Ectodermal cell (in vitro differentiated cells): Measurements from ENCODE around the gene ACAP2.
"Not testable (repeated sequence)": the region's sequence is repeated elsewhere in the genome, so short reads cannot be mapped to it uniquely, and the experiment has no call there.

Source experiments
- H3K27ac ChIP-seq: 2 replicates; pipeline ENCODE4 v1.7.0; 2013; ENCODE audit warnings: mild to moderate bottlenecking, low read depth, low read length; ENCODE audit not compliant: insufficient read depth, poor library complexity, severe bottlenecking
- H3K27me3 ChIP-seq: 2 replicates; pipeline ENCODE4 v1.7.0; 2013; ENCODE audit warnings: mild to moderate bottlenecking, low read length; ENCODE audit not compliant: insufficient read depth, control insufficient read depth, poor library complexity, severe bottlenecking
- H3K36me3 ChIP-seq: one replicate; pipeline ENCODE4 v1.7.0; 2013; ENCODE audit warnings: low read length; ENCODE audit not compliant: control insufficient read depth, insufficient read depth
- H3K4me1 ChIP-seq: one replicate; pipeline ENCODE4 v1.7.0; 2013; ENCODE audit warnings: low read length; ENCODE audit not compliant: control insufficient read depth, insufficient read depth
- H3K4me3 ChIP-seq: 2 replicates; pipeline ENCODE4 v1.7.0; 2013; ENCODE audit warnings: low read depth, low read length, control low read depth; ENCODE audit not compliant: insufficient read depth
- H3K9me3 ChIP-seq: 2 replicates; pipeline ENCODE4 v1.7.0; 2013; ENCODE audit warnings: mild to moderate bottlenecking, low read length, moderate library complexity; ENCODE audit not compliant: control insufficient read depth
- WGBS, 2 experiments: methylation state at CpG; one replicate each; pipeline ENCODE4 v1.1.7; 2013; ENCODE audit warnings: missing lambda C conversion rate in 2 of 2; 5-methylcytosine and 5-hydroxymethylcytosine counted together

ACAP2 gene

DNA sequence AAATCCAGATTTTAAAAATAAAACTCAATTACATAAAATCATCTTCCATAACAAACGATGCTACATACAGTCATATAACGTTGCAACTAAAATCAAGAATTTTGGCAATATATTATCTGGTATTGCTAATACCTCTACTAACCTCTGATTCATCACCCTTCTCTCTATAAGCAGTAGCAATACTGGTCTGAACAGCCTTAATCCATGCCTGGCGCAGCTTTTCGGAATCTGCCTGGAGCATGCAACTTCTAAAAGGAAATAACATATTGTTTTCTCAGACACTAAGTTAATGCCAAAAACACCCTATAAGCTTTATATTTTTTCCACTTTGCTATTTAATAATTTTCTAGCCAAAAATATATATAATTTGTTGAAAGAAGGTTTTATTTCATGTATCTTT lies 136.5 kb downstream of the ACAP2 start:
- H3K27ac ChIP-seq: no peak overlapping the region
- no peak overlapping the region for H3K4me3 ChIP-seq
- no peaks in the 10 kb centered on the region for H3K4me1 ChIP-seq
- H3K9me3 ChIP-seq: no peaks in the 10 kb centered on the region
- H3K27me3 ChIP-seq: no peaks in the 10 kb centered on the region
- peaks cover 3% of the 10 kb centered on the region for H3K36me3 ChIP-seq
- WGBS, 2 experiments: 97 to 98% methylated on average over 4 of the region's 4 CpGs

GRCh38 chr3:195302431-195302830 lies 140.4 kb downstream of the ACAP2 start:
- Histone ChIP-seq H3K27me3 (no peaks in the 10 kb centered on the region), H3K9me3 (no peaks in the 10 kb centered on the region), H3K4me1 (no peaks in the 10 kb centered on the region), H3K36me3 (peaks cover 5% of the 10 kb centered on the region), H3K27ac (no peak overlapping the region), H3K4me3 (no peak overlapping the region)
- 96 to 98% methylated on average over 2 of the region's 3 CpGs for WGBS, 2 experiments

DNA sequence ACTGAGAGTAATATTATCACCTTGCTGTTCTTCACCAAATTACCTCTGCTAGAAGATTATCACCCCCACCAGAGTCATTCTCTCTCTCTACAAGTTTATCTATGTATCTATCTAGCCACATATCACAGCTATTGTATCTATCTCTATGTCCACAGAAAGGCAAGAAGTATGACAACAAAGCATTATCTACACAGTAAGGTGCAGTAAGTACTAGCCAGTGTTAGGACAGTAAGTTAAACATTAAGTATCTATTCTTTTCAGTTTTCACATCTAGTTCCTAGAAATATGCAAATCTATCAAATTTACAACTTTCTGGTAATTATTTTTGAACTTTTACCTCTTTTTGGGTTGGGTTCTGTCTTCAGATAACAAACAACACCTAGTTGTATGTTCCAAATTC lies 145.4 kb downstream of the ACAP2 start:
- Histone ChIP-seq H3K4me3 (no peak overlapping the region), H3K9me3 (no peaks in the 10 kb centered on the region), H3K36me3 (peaks cover 5% of the 10 kb centered on the region), H3K27me3 (no peaks in the 10 kb centered on the region), H3K27ac (no peak overlapping the region), H3K4me1 (no peaks in the 10 kb centered on the region)

GRCh38 chr3:195296662-195297061 lies 146.2 kb downstream of the ACAP2 start:
- H3K36me3 ChIP-seq: peaks cover 5% of the 10 kb centered on the region
- H3K4me3 ChIP-seq: no peak overlapping the region
- H3K27ac ChIP-seq: no peak overlapping the region
- H3K4me1 ChIP-seq: no peaks in the 10 kb centered on the region
- H3K9me3 ChIP-seq: no peaks in the 10 kb centered on the region
- WGBS, 2 experiments: no CpG with 5 or more reads among the region's 1 CpG
- H3K27me3 ChIP-seq: no peaks in the 10 kb centered on the region

- 100% methylated on average over 1 of the region's 1 CpG; no CpG with 5 or more reads in 1 of the 2 experiments for WGBS, 2 experiments
- Histone ChIP-seq H3K36me3 (no peaks in the 10 kb centered on the region), H3K4me1 (no peaks in the 10 kb centered on the region)
These were observed 151.7 kb downstream of the ACAP2 start for GRCh38 chr3:195291121-195291520.

GRCh38 chr3:195290643-195291042 lies 152.2 kb downstream of the ACAP2 start:
- H3K27me3 ChIP-seq, H3K4me1 ChIP-seq, H3K4me3 ChIP-seq, H3K36me3 ChIP-seq, H3K9me3 ChIP-seq, H3K27ac ChIP-seq: not testable (repeated sequence)
- WGBS, 2 experiments: 90 to 99% methylated on average over 5 of the region's 5 CpGs

More at GRCh38 chr3:195291121-195291520, 151.7 kb downstream of the ACAP2 start:
- H3K27ac ChIP-seq: no peak overlapping the region
- H3K9me3 ChIP-seq: no peaks in the 10 kb centered on the region
- no peak overlapping the region for H3K4me3 ChIP-seq
- H3K27me3 ChIP-seq: no peaks in the 10 kb centered on the region

DNA sequence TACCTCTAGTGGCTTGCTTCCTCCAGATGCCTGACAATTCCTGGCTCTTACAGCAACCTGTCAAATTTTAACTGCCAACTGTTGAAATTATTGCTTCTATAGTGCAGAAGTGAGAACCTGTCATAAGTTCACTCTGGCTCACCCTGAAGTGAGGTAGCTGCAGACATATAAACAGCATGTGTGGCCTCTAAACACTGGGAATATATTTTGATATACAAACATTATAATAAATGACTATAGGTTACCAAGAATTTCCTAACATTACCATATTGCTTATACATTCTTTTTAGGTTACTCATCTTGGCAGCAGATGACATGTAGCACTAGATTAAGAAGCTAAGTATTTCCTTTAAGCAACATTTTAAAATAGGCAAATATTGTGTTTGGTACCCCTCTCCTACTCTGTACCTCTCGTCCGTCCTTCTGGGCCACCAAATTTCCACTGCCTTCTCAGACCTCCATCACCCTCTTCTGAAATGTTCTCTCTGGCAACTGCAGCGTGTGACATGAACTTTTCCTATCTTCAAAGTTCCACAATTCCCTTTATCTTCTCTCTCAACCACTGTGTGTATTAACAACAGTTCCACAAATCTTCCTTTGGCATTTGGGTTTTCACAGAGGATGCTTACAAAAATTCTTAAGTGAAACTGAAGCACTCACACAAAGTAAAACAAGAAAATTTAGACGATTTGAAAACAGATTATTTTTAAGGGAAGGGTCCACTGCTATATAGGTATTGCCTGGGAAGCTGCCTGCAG lies 156.5 kb downstream of the ACAP2 start:
- Histone ChIP-seq H3K4me3 (no peak overlapping the region), H3K27me3 (no peaks in the 10 kb centered on the region), H3K27ac (no peak overlapping the region), H3K9me3 (no peaks in the 10 kb centered on the region), H3K4me1 (no peaks in the 10 kb centered on the region), H3K36me3 (no peaks in the 10 kb centered on the region)
- WGBS, 2 experiments: 65 to 70% methylated on average over 4 of the region's 4 CpGs

GRCh38 chr3:195285372-195285771 lies 157.4 kb downstream of the ACAP2 start:
- H3K36me3 ChIP-seq: no peaks in the 10 kb centered on the region

DNA sequence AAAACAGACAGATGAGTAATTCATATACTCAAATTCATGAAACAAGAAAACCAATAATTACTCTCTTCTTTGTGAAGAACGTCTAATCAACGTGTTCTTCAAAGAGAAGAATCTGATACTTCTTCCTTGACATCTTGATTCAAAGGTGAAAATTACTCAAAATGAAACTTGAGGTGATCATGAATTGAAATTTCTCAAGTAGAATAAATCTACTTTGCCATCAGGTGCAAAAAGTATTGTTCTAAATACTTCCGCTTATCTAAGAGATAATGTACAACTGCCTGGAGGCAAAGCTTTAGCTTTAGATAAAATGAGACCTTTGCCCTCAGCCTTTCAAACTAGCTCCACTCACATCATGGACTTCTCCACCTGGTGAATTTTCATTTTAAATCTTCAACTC lies 158.0 kb downstream of the ACAP2 start:
- 94 to 99% methylated on average over 3 of the region's 3 CpGs for WGBS, 2 experiments
- no peak overlapping the region for H3K4me3 ChIP-seq
- no peaks in the 10 kb centered on the region for H3K9me3 ChIP-seq
- H3K27me3 ChIP-seq: no peaks in the 10 kb centered on the region
- H3K36me3 ChIP-seq: no peaks in the 10 kb centered on the region
- H3K27ac ChIP-seq: no peak overlapping the region
- no peaks in the 10 kb centered on the region for H3K4me1 ChIP-seq

More at GRCh38 chr3:195285372-195285771, 157.4 kb downstream of the ACAP2 start:
- Histone ChIP-seq H3K9me3 (no peaks in the 10 kb centered on the region), H3K4me1 (no peaks in the 10 kb centered on the region), H3K4me3 (no peak overlapping the region), H3K27me3 (no peaks in the 10 kb centered on the region), H3K27ac (no peak overlapping the region)
- WGBS, 2 experiments: 92 to 94% methylated on average over 2 to 3 of the region's 3 CpGs

- no peaks in the 10 kb centered on the region for H3K27me3 ChIP-seq
- no peak overlapping the region for H3K27ac ChIP-seq
- H3K9me3 ChIP-seq: no peaks in the 10 kb centered on the region
- no peak overlapping the region for H3K4me3 ChIP-seq
- no peaks in the 10 kb centered on the region for H3K4me1 ChIP-seq
- H3K36me3 ChIP-seq: no peaks in the 10 kb centered on the region
- 94% methylated on average over 8 of the region's 8 CpGs for WGBS, 2 experiments
These were observed 159.9 kb downstream of the ACAP2 start for GRCh38 chr3:195282961-195283360.
